Measurements from ENCODE around the gene AKT3. TPM values are rescaled to one million over a fixed set of nuclear protein-coding genes. Genes with fewer than 3 reads are reported as not detected.

The AKT3 gene
- total and polyA plus RNA-seq, 2 of the 8 experiments (the other 6 are each of a cell fraction or from before 2014, with no cell fraction given), result 6.0 to 36.4 TPM

GRCh38 chr1:243609698-243610097 lies 240.3 kb downstream of the AKT3 start:
- ChIA-PET CTCF (ENCODE audit: partially characterized antibody) (interaction anchor here (1.0 to 1.6 kb wide), 4 partner anchors 14 to 42 kb away, joined by 3 to 4 read pairs (median 3); no protein-coding TSS in a partner anchor), POLR2A (ENCODE audit: partially characterized antibody) (no interaction called here)
- no peak overlapping the region for H3K14ac ChIP-seq (ENCODE audit: insufficient read length)
- peaks cover 0 to 2% (median 0%) of the 10 kb centered on the region in 4 experiments; a peak in 1 of 8 replicates for H3K36me3 ChIP-seq (ENCODE audit: control insufficient read depth in 2 of 4, insufficient read depth in 4 of 4, low read length in 3 of 4)
- no peaks in the 10 kb centered on the region; a peak in 1 of 4 replicates for H3K9me3 ChIP-seq (ENCODE audit: insufficient read depth in 2 of 2, low read depth in 1 of 2, low read length in 1 of 2)
- H3K79me1 ChIP-seq (ENCODE audit: low read depth, low read length), result no peaks in the 10 kb centered on the region
- no peaks in the 10 kb centered on the region for H3K4me1 ChIP-seq (replicated peaks in 1 of 4; ENCODE audit: control insufficient read depth in 3 of 4, insufficient read depth in 4 of 4, low read length in 3 of 4)
- H2BK5ac ChIP-seq (ENCODE audit: low read depth, low read length), result no peak overlapping the region
- no peak overlapping the region for H2AK5ac ChIP-seq (ENCODE audit: low read depth, low read length)
- TF ChIP-seq USF2 (IDR thresholded peaks at IDR 0.05; ENCODE audit: low read length), result no peak
- no peak for TF ChIP-seq BRCA1 (IDR thresholded peaks at IDR 0.05; ENCODE audit: low read depth, low read length)
- TF ChIP-seq POLR2A (IDR thresholded peaks at IDR 0.05; ENCODE audit: control extremely low read depth in 1 of 2, low read depth in 2 of 2, low read length in 2 of 2), result no peak
- no peak for TF ChIP-seq PHF8 (conservative IDR thresholded peaks at IDR 0.05; ENCODE audit: low read depth, low read length)
- no peak for TF ChIP-seq TBP (IDR thresholded peaks at IDR 0.05; ENCODE audit: low read depth, low read length)
- TF ChIP-seq MAX (IDR thresholded peaks at IDR 0.05), result no peak
- TF ChIP-seq KDM4A (IDR thresholded peaks at IDR 0.05; ENCODE audit: low read depth, low read length, severe bottlenecking), result no peak
- TF ChIP-seq EP300 (IDR thresholded peaks at IDR 0.05; ENCODE audit: borderline replicate concordance in 1 of 2, low read depth in 2 of 2, low read length in 2 of 2), result no peak
- TF ChIP-seq ASH2L (IDR thresholded peaks at IDR 0.05; ENCODE audit: low read length), result no peak
- TF ChIP-seq SP1 (IDR thresholded peaks at IDR 0.05; ENCODE audit: low read depth, low read length), result no peak
- no peak for TF ChIP-seq ATF3 (IDR thresholded peaks at IDR 0.05; ENCODE audit: insufficient read depth, low read depth, low read length)
- no peak for TF ChIP-seq BACH1 (IDR thresholded peaks at IDR 0.05; ENCODE audit: low read length)
- H2BK15ac ChIP-seq (ENCODE audit: low read length), result no peak overlapping the region
- H4K20me1 ChIP-seq (replicated peaks in 1 of 2; ENCODE audit: control insufficient read depth in 1 of 2, insufficient read depth in 2 of 2, low read length in 2 of 2), result no peaks in the 10 kb centered on the region
- no peaks in the 10 kb centered on the region for H3K27me3 ChIP-seq (replicated peaks in 1 of 4; ENCODE audit: control insufficient read depth in 3 of 4, extremely low read depth in 1 of 4, insufficient read depth in 3 of 4, low read length in 3 of 4)
- DNase-seq (ENCODE audit: low read depth in 1 of 2, low spot score in 2 of 2) (no peak), FAIRE-seq (no peak)
- no peak overlapping the region for H4K8ac ChIP-seq (ENCODE audit: extremely low read depth, insufficient read depth, low read length)
- no peak overlapping the region for H3K23ac ChIP-seq (ENCODE audit: insufficient read length)
- H2AFZ ChIP-seq (ENCODE audit: low read length), result no peak overlapping the region
- no peak overlapping the region for H3K56ac ChIP-seq (replicated peaks; ENCODE audit: insufficient read length, low read depth, low read length)
- WGBS, 2 experiments (ENCODE audit: extremely low coverage in 1 of 2, insufficient coverage in 1 of 2, insufficient read length in 1 of 2, insufficient replicate concordance in 2 of 2, low coverage in 1 of 2, low lambda C conversion rate in 2 of 2, missing lambda C conversion rate in 1 of 2), result 80% methylated on average over 2 of the region's 2 CpGs; no CpG with 5 or more reads in 1 of the 2 experiments
- H3K9ac ChIP-seq (replicated peaks in 1 of 4; ENCODE audit: extremely low read depth in 1 of 4, low read depth in 3 of 4, low read length in 3 of 4), result no peak overlapping the region
- no peak overlapping the region for H4K5ac ChIP-seq (ENCODE audit: insufficient read length, low read depth, low read length)
- H2BK12ac ChIP-seq (ENCODE audit: low read depth, low read length), result no peak overlapping the region
- no peaks in the 10 kb centered on the region for H3K79me2 ChIP-seq (ENCODE audit: control insufficient read depth in 1 of 2, insufficient read depth in 2 of 2, low read length in 2 of 2)
- H3K18ac ChIP-seq (ENCODE audit: extremely low read depth, low read length), result no peak overlapping the region
- H3K23me2 ChIP-seq (ENCODE audit: low read depth, low read length), result no peaks in the 10 kb centered on the region
- H2BK20ac ChIP-seq (ENCODE audit: low read length), result no peak overlapping the region
- H3K4me3 ChIP-seq (ENCODE audit: extremely low read depth in 1 of 4, insufficient read depth in 2 of 4, low read depth in 3 of 4, low read length in 4 of 4), result no peak overlapping the region
- H3K27ac ChIP-seq (ENCODE audit: low read depth, low read length), result no peak overlapping the region
- no peak overlapping the region for H2BK120ac ChIP-seq (replicated peaks; ENCODE audit: low read depth, low read length)
- no peak overlapping the region for H3K4me2 ChIP-seq (ENCODE audit: insufficient read depth in 1 of 2, low read depth in 2 of 2, low read length in 2 of 2)
- H3K4ac ChIP-seq (replicated peaks; ENCODE audit: insufficient read length, low read depth, low read length), result no peak overlapping the region
- no peak overlapping the region for H4K91ac ChIP-seq (replicated peaks; ENCODE audit: insufficient read length, low read length)

Measured in H1 (cell line).